ENCODE results near the gene CBLL1. TPM values are rescaled to one million over a fixed set of nuclear protein-coding genes. Genes with fewer than 3 reads are reported as not detected.

CBLL1 gene
- total RNA-seq, 6 donors from 2014 or later = 15.1 to 36.8 (median 22.0) TPM

DNA sequence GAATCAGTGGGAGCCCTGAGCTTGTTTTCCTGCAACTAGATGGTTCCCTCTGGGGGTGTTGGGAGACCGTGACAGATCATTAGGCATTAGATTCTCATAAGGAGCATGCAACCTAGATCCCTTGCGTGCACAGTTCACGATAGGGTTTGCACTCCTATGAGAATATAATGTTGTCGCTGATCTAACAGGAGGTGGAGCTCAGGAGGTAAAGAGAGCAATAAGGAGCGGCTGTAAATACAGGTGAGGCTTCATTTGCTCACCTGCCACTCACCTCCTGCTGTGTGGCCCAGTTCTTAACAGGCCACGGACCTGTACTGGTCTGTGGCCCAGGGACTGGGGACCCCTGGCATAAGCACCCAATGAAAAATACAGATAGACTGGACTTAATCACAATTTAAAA lies 48.4 kb downstream of the CBLL1 start:
- DNase-seq = no peak
- Histone ChIP-seq H3K4me3 (no peak overlapping the region), H3K27me3 (no peaks in the 10 kb centered on the region), H3K27ac (no peak overlapping the region), H3K9me3 (no peaks in the 10 kb centered on the region), H3K36me3 (no peaks in the 10 kb centered on the region), H3K4me1 (no peaks in the 10 kb centered on the region)
- WGBS, 2 donors = 76 to 88% methylated on average over 6 of the region's 6 CpGs
- ATAC-seq (ENCODE audit: low FRiP score in 2 of 2) = no peak
- TF ChIP-seq, protein P1, sequence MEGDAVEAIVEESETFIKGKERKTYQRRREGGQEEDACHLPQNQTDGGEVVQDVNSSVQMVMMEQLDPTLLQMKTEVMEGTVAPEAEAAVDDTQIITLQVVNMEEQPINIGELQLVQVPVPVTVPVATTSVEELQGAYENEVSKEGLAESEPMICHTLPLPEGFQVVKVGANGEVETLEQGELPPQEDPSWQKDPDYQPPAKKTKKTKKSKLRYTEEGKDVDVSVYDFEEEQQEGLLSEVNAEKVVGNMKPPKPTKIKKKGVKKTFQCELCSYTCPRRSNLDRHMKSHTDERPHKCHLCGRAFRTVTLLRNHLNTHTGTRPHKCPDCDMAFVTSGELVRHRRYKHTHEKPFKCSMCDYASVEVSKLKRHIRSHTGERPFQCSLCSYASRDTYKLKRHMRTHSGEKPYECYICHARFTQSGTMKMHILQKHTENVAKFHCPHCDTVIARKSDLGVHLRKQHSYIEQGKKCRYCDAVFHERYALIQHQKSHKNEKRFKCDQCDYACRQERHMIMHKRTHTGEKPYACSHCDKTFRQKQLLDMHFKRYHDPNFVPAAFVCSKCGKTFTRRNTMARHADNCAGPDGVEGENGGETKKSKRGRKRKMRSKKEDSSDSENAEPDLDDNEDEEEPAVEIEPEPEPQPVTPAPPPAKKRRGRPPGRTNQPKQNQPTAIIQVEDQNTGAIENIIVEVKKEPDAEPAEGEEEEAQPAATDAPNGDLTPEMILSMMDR (IDR thresholded peaks at IDR 0.05) = no peak
- no peak for TF ChIP-seq POLR2A (IDR thresholded peaks at IDR 0.05)
- TF ChIP-seq POLR2AphosphoS5 (IDR thresholded peaks at IDR 0.05) = no peak
- no peak for TF ChIP-seq EP300 (IDR thresholded peaks at IDR 0.05)

DNA sequence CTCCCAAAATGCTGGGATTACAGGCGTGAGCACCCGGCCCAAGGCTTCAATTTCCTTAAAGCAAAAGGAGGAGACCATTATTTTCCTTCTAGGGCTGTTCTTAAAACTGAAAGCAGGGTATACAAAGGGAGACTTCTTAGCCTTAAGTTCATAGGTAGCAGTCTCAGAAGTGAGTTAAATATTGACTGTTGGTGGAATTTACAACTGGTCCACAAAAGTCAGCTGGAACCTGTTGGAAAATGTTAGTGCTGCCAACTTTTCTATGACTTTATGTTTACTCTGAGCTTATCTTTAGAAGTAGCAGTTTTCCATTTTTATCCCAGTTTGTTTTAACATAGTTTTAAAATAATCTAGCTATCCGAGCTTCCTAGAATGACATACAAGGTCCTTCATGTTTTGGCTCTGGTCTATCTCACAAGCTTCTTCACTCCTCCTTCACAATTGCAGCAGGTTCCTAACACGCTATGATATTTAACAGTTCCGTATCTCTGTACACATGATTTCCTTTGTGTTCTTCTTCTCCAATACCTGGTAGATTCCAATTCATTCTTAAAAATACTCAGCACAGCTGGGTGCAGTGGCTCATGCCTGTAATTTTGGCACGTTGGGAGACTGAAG lies 55.8 kb downstream of the CBLL1 start:
- TF ChIP-seq POLR2AphosphoS5 (IDR thresholded peaks at IDR 0.05) (no peak), EP300 (IDR thresholded peaks at IDR 0.05) (no peak), POLR2A (IDR thresholded peaks at IDR 0.05) (no peak)
- TF ChIP-seq, protein P1 (IDR thresholded peaks at IDR 0.05) = no peak
- no peaks in the 10 kb centered on the region for H3K9me3 ChIP-seq
- no peak overlapping the region for H3K27ac ChIP-seq
- WGBS, 2 donors = 39 to 49% methylated on average over 6 of the region's 6 CpGs
- no peaks in the 10 kb centered on the region for H3K27me3 ChIP-seq
- no peak for DNase-seq
- H3K4me3 ChIP-seq = no peak overlapping the region
- H3K4me1 ChIP-seq = no peaks in the 10 kb centered on the region
- ATAC-seq (ENCODE audit: low FRiP score in 2 of 2) = no peak
- no peaks in the 10 kb centered on the region for H3K36me3 ChIP-seq

DNA sequence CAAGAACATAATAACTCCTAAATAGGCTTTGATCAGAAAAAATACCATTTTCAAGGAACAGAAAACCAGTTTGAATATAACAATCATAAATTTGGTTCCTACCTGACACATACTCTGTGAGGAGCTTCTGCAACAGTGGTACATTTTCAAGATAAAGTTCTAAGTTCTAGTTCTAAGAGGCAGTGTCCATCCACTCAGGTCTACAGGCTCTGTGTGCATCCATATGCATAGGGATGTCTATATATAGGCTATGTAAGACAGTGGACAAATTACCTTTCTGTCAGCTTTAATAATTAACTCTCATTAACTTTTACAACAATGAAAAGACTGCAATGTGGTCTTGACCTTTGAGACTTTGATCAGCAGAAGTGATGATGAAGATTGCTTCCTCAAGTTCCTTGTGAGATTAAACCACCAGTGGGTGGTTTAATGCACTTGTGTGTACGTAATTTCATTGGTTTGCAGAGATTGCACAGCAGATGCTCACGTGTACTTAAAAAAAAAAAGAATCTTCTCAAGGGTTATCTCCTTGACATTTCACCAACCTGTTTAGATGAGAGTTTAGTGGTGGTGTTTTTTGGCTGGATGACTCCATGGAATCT lies 59.2 kb downstream of the CBLL1 start, which contains the start of gene SLC26A3:
Gene SLC26A3 (minus strand): TSS at position 215 of the 602 bp plus-strand sequence. CDS start 8,714 bp downstream, outside the sequence.
- DNase-seq = no peak

DNA sequence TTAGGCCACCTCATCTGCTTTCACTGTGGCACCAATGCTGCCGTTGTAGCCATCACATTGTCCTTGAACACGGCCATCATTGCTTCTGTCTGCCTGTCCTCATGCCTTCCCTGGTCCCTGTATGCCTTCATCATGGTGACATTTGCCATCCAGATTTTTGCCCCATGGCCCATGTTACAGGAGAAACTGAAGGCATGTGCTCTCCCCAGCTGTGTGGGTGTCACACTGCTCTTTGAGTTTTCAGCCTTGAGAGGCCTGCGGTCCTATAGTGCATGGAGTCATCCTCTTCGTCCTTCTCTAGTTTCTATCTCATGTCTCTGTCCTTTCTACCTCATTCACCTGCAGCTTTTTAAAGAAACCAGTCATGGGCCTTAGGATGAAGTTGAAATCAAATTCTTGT lies 65.2 kb downstream of the CBLL1 start:
- TF ChIP-seq POLR2AphosphoS5 (IDR thresholded peaks at IDR 0.05) (no peak), EP300 (IDR thresholded peaks at IDR 0.05) (no peak), POLR2A (IDR thresholded peaks at IDR 0.05) (no peak)
- TF ChIP-seq, protein P1 (IDR thresholded peaks at IDR 0.05) = no peak
- H3K4me3 ChIP-seq = no peak overlapping the region

More for the DNA sequence above, 59.2 kb downstream of the CBLL1 start, which contains the start of gene SLC26A3:
- Histone ChIP-seq H3K27ac (no peak within 1 kb of the TSS), H3K4me1 (no peaks in the 10 kb centered on the region), H3K4me3 (no peak within 1 kb of the TSS), H3K36me3 (no peaks in the 10 kb centered on the region), H3K27me3 (no peaks in the 10 kb centered on the region), H3K9me3 (no peaks in the 10 kb centered on the region)
- WGBS, 2 donors = 67 to 84% methylated on average over 2 of the region's 2 CpGs
- TF ChIP-seq, protein P1 (IDR thresholded peaks at IDR 0.05) = no peak
- TF ChIP-seq POLR2AphosphoS5 (IDR thresholded peaks at IDR 0.05) = no peak
- TF ChIP-seq POLR2A (IDR thresholded peaks at IDR 0.05) = no peak
- no peak for TF ChIP-seq EP300 (IDR thresholded peaks at IDR 0.05)
- ATAC-seq (ENCODE audit: low FRiP score in 2 of 2) = no peak

More for the DNA sequence above, 65.2 kb downstream of the CBLL1 start:
- H3K36me3 ChIP-seq = no peaks in the 10 kb centered on the region
- ATAC-seq (ENCODE audit: low FRiP score in 2 of 2) (no peak), DNase-seq (no peak)
- H3K4me1 ChIP-seq = no peaks in the 10 kb centered on the region
- H3K27ac ChIP-seq = no peak overlapping the region
- no peaks in the 10 kb centered on the region for H3K9me3 ChIP-seq
- WGBS, 2 donors = 90 to 100% methylated on average over 4 of the region's 4 CpGs
- no peaks in the 10 kb centered on the region for H3K27me3 ChIP-seq
